Retinal pigment epithelial cell (primary cell): ENCODE data around the gene AP1AR.
A peak's percentile ranks its signal among the peaks of the same experiment; 100 is the strongest.

ENCODE experiments used
- DNase-seq: peaks from one replicate; pipeline ENCODE4 v3.0.0-alpha.2; 2010; ENCODE audit warnings: low read depth
- H3K4me3 ChIP-seq: 2 replicates; pipeline ENCODE4 v1.5.1; 2011; ENCODE audit warnings: mild to moderate bottlenecking, low read length, control low read depth, moderate library complexity
- CTCF ChIP-seq: conservative IDR thresholded peaks from 2 replicates; pipeline ENCODE4 v1.5.1; 2011; ENCODE audit warnings: low read depth, low read length, control low read depth, inconsistent platforms

The AP1AR gene

GRCh38 chr4:112247021-112247420 is 15.4 kb downstream of the AP1AR start:
- TF ChIP-seq CTCF: no peak
- no peak for DNase-seq
- H3K4me3 ChIP-seq: no peak overlapping the region

GRCh38 chr4:112251019-112251643 is 19.5 kb downstream of the AP1AR start:
- TF ChIP-seq CTCF: no peak
- DNase-seq: no peak
- H3K4me3 ChIP-seq: no peak overlapping the region

GRCh38 chr4:112252234-112252633 is 20.6 kb downstream of the AP1AR start:
- no peak for DNase-seq
- no peak overlapping the region for H3K4me3 ChIP-seq
- no peak for TF ChIP-seq CTCF

GRCh38 chr4:112253382-112254000 is 21.9 kb downstream of the AP1AR start:
- no peak overlapping the region for H3K4me3 ChIP-seq
- DNase-seq: no peak
- TF ChIP-seq CTCF: no peak

- H3K4me3 ChIP-seq: no peak overlapping the region
- DNase-seq: no peak
- TF ChIP-seq CTCF: no peak
These were observed 25.5 kb downstream of the AP1AR start for GRCh38 chr4:112257098-112257497.

- no peak overlapping the region for H3K4me3 ChIP-seq
- peak; percentile 59 for TF ChIP-seq CTCF
- no peak for DNase-seq
These were observed 35.2 kb downstream of the AP1AR start for GRCh38 chr4:112266823-112267222.

- no peak overlapping the region for H3K4me3 ChIP-seq
- no peak for TF ChIP-seq CTCF
- DNase-seq: no peak
These were observed 38.5 kb downstream of the AP1AR start for GRCh38 chr4:112270051-112270450.
